ENCODE data around the gene DMRTA2.

Gene DMRTA2

GRCh38 chr1:50373532-50373931 is 49.7 kb downstream of the DMRTA2 start:
- no peak for FAIRE-seq

- FAIRE-seq = no peak
Observed at GRCh38 chr1:50371749-50372148, 51.5 kb downstream of the DMRTA2 start.

DNA sequence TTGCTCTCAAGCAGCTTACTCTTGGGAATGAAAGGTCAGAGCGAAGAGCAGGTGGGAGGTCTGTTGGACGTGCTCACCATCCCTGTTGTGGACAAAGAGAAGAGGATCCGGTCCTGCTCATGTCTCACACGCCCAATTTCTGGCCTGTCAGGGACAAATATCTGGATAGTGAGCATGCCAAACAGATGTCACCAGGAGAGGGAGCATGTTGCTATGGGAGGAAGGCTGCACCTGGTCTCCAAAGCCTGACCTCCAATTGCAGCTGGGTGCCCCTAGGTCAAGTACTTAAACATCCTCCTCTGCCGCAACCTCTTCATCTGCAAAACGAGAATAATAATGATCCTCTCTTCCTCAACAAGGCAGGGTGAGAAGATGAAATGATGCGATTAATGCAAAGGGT is 53.4 kb downstream of the DMRTA2 start:
- FAIRE-seq = no peak

DNA sequence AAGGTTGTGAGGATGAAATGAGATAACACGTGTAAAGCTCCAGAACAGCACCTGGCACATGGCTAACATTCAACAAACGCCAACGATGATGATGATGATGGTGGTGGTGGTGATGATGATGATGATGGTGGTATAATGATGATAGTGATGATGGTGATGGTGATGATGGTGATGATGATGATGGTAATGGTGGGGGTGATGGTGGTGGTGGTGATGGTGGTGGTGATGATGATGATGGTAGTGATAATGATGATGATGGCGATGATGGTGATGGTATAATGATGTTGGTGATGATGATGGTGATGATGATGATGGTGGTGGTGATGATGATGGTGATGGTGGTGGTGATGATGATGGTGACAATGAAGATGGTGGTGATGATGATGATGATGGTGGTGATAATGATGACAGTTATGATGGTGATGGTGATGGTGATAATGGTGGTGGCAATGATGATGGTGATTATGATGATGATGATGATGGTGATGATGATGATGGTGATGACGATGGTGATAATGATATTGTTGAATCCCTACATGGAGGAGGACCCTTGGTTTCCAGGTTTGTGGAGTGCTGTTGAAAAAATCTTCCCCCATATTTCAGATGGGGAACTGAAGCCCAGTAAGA is 54.1 kb downstream of the DMRTA2 start:
- FAIRE-seq = no peak

GRCh38 chr1:50368179-50369007 is 54.9 kb downstream of the DMRTA2 start:
- no peak for FAIRE-seq

Measured in G401.6 (cell line).